Kidney (tissue), 14 donors: ENCODE measurements around the gene ERRFI1. TPM values are rescaled to one million over a fixed set of nuclear protein-coding genes. Genes with fewer than 3 reads are reported as not detected.

ENCODE experiments used
- DNase-seq, 5 donors: peaks; one replicate each; pipeline ENCODE4 v3.0.0-alpha.2; 2013 to 2020
- FAIRE-seq: peaks from 2 replicates; lab custom pipeline; 2012; peaks lifted over from hg19 to GRCh38; lab: Jason Lieb, UNC
- H3K27ac ChIP-seq, 2 donors: one replicate each; pipeline ENCODE4 v1.7.0; 2013; ENCODE audit warnings: low read depth in 2 of 2, low read length in 2 of 2, inconsistent platforms in 1 of 2
- H3K27me3 ChIP-seq: one replicate; pipeline ENCODE4 v1.7.1; 2013; ENCODE audit warnings: low read length, inconsistent platforms; ENCODE audit not compliant: control insufficient read depth, insufficient read depth
- H3K36me3 ChIP-seq, 3 donors: one replicate each; pipeline versions ENCODE4 v1.7.0 to v1.7.1; 2013; ENCODE audit warnings: low read length in 3 of 3, control low read depth in 1 of 3, inconsistent platforms in 1 of 3; ENCODE audit not compliant: insufficient read depth in 3 of 3, control insufficient read depth in 2 of 3
- H3K4me1 ChIP-seq, 3 donors: one replicate each; pipeline versions ENCODE4 v1.7.0 to v1.7.1; 2013; ENCODE audit warnings: low read length in 3 of 3, inconsistent platforms in 1 of 3, low read depth in 1 of 3; ENCODE audit not compliant: control insufficient read depth in 2 of 3, insufficient read depth in 2 of 3
- H3K4me3 ChIP-seq, 3 donors: one replicate each; pipeline versions ENCODE4 v1.7.0 to v1.8.1; 2013; ENCODE audit warnings: low read length in 3 of 3, control low read depth in 1 of 3, inconsistent platforms in 1 of 3
- H3K9ac ChIP-seq, 3 donors: one replicate each; pipeline versions ENCODE4 v1.7.0 to v1.7.1; 2013; ENCODE audit warnings: low read length in 3 of 3, control low read depth in 1 of 3, inconsistent platforms in 1 of 3
- H3K9me3 ChIP-seq, 3 donors: one replicate each; pipeline versions ENCODE4 v1.7.0 to v1.7.1; 2013; ENCODE audit warnings: low read length in 3 of 3, control low read depth in 1 of 3, inconsistent platforms in 1 of 3; ENCODE audit not compliant: control insufficient read depth in 2 of 3, insufficient read depth in 1 of 3
- CTCF ChIP-seq: IDR thresholded peaks from 3 replicates; pipeline ENCODE4 v1.5.1; 2012; ENCODE audit warnings: mild to moderate bottlenecking, moderate library complexity, borderline replicate concordance; ENCODE audit not compliant: insufficient read depth; ENCODE audit errors: extremely low read depth
- intact Hi-C: fragments of 100-400 bp; cut with DNase I; formaldehyde crosslinking; loops from one replicate; pipeline ENCODE4 v1.11.1; 2022
- polyA plus RNA-seq: library from polyadenylated mRNA; stranded (reverse); fragments of 350-450 nt; fragmentation: Illumina TruSeq; extraction: RNeasy Lipid Tissue Mini Kit (QIAGEN cat#74804); gene quantifications from one replicate; pipeline ENCODE4 v1.2.3, GENCODE V29; 2014; ENCODE audit warnings: low read depth, low replicate concordance; ENCODE audit not compliant: insufficient read depth
- total RNA-seq: library from RNA; stranded (reverse); fragmentation: NEBNext Ultra II Directional; extraction: Animal tissue kit (Norgen Biotek cat#: 25700); gene quantifications from one replicate; pipeline ENCODE4 v1.2.1, GENCODE V29; 2021
- donor health status: control.
- donor health status: control.
- donor health status: control.
- donor health status: control.
- donor health status: control.
- donor health status: DM: yes; HTN: yes; CAD: no.
- donor health status: Normal renal cell carcinoma (clear cell type).

The ERRFI1 gene
- total and polyA plus RNA-seq, 2 donors from 2014 or later, result 25.0 to 71.3 TPM

GRCh38 chr1:8002329-8002910 lies 23.7 kb downstream of the ERRFI1 start:
- no peak overlapping the region for H3K9ac ChIP-seq
- peaks cover 0 to 12% (median 4%) of the 10 kb centered on the region in 3 donors for H3K4me1 ChIP-seq
- no peak for TF ChIP-seq CTCF
- DNase-seq, result no peak
- no peak overlapping the region for H3K27ac ChIP-seq
- H3K27me3 ChIP-seq, result no peaks in the 10 kb centered on the region
- no peak for FAIRE-seq
- no peak overlapping the region for H3K4me3 ChIP-seq
- H3K36me3 ChIP-seq, result no peaks in the 10 kb centered on the region
- no peaks in the 10 kb centered on the region for H3K9me3 ChIP-seq
- intact Hi-C loops, result no loop called here

GRCh38 chr1:7995437-7995836 lies 30.7 kb downstream of the ERRFI1 start:
- no peaks in the 10 kb centered on the region for H3K9me3 ChIP-seq
- H3K4me3 ChIP-seq, result no peak overlapping the region
- H3K27me3 ChIP-seq, result no peaks in the 10 kb centered on the region
- FAIRE-seq (no peak), DNase-seq (no peak)
- H3K36me3 ChIP-seq, result no peaks in the 10 kb centered on the region
- H3K9ac ChIP-seq, result no peak overlapping the region
- H3K27ac ChIP-seq, result no peak overlapping the region
- intact Hi-C loops, result no loop called here
- no peak for TF ChIP-seq CTCF
- H3K4me1 ChIP-seq, result no peaks in the 10 kb centered on the region

- FAIRE-seq, result no peak
- H3K36me3 ChIP-seq, result peaks cover 0 to 3% (median 0%) of the 10 kb centered on the region in 3 donors
- no peak overlapping the region for H3K4me3 ChIP-seq
- intact Hi-C loops, result no loop called here
- H3K4me1 ChIP-seq, result no peaks in the 10 kb centered on the region
- no peak for TF ChIP-seq CTCF
- no peak for DNase-seq
- H3K27ac ChIP-seq, result no peak overlapping the region
- no peaks in the 10 kb centered on the region for H3K9me3 ChIP-seq
- no peaks in the 10 kb centered on the region for H3K27me3 ChIP-seq
- H3K9ac ChIP-seq, result no peak overlapping the region
Observed at GRCh38 chr1:7994827-7995226, 31.3 kb downstream of the ERRFI1 start.
